Activated T-helper 9 cell treated with anti-CD3 and anti-CD28 coated beads, Interleukin-2, amount 50 U/mL, for 16 hours (primary cell): ENCODE results near the gene NEU1.
"Not testable (repeated sequence)": the region's sequence is repeated elsewhere in the genome, so short reads cannot be mapped to it uniquely, and the experiment has no call there.

Experiments used
- DNase-seq: peaks from one replicate; pipeline ENCODE4 v3.0.0-alpha.2; 2020; ENCODE audit warnings: low read depth

The NEU1 gene

DNA sequence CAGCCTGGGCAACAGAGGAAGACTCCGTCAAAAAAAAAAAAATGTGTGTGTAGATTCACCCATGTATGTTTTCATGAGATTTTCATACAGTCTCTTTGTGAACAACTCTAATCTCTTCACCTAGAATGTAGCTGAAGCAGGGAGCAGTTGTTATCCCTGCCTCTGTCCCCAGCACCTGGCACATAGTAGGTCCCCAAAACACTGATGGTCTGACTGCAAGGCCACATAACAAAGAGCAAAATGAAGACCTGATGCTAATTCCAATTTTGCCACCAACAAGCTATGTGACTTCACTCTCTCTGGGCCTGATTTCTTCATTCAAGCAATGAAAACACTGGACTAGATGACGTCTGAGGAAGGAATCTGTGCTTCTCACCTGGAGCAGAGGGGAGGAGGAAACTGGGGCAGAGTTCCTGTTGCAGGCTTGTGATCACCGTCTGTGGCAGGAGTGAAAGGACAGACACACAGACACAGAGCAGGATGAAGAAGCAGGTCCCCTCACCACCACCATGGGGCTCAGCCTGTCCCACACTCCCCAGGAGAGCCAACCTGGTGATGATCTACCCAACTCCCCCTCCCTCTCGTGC, 11.6 kb upstream of the NEU1 start:
- DNase-seq, result no peak

DNA sequence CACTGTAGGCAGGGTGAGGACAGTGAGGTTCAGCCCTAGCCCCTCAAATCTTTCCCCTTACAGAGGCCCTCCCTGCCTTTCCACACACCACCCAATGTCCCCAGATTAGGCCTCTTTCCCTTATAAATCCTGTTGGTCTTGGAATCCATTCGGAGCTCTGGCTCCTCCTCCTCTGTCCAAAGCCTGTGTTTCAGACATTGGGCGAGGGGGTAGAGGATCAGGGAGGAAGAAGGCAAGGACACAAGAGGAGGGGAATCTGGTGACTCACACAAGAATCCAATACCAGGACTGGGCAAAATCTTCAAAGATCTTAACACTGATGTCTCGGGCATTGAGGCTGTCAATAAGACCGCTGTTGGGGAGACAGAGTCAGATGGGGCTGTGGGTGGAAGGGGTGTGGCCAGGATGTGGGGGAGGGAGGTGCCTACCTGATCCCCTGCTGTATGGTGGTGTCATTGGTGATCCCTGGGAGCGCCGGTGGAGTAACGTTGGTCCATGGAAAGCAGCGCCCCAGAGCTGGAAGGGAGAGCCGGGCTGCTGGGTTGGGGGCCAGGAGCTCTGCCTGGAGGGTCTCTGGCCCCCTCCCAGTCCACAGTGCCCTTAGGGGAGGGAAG, 8.5 kb upstream of the NEU1 start:
- no peak for DNase-seq

DNA sequence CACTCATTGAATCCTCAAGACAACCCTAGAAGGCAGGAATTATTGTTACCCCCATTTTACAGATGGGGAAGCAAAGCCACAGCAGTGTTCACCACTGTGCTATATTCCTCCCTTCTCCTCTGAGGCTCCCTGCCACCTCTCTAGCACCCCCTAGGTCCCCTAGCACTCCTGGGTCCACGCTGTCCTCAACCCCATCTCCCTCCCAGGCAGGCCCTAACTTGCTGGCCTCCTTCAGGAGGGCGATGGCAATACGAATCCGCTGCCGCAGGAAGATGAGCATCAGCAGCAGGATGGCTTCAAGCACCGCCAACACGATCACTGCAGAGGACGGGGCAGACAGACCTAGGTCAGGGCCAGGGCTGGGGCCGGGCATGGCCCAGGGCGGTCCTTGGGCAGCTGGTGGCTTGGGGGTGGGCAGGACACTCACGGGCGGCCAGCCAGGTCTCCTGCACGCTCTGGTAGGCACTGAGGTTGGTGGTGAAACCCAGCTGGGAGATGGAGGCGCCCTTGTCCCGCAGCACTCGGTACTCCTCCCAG, 7.8 kb upstream of the NEU1 start:
- DNase-seq, result no peak

DNA sequence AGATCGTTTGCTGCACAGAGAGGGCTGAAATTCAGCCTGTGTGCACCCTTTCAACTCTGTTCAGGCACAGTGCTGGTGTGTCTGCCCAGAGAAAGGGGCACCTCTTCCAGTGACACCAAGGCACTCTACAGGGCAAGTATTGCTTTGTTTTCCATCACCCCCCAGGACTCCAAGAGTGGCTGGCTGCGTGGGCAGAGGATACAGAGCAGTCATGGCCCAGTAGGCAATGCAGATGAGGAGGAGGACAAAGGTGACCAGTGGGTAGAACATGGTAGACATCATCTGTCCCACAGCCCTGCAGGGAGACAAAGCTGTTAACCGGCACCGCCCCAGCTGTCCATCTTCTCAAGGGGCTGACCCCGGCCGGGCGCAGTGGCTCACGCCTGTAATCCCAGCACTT, 6.7 kb upstream of the NEU1 start:
- no peak for DNase-seq

DNA sequence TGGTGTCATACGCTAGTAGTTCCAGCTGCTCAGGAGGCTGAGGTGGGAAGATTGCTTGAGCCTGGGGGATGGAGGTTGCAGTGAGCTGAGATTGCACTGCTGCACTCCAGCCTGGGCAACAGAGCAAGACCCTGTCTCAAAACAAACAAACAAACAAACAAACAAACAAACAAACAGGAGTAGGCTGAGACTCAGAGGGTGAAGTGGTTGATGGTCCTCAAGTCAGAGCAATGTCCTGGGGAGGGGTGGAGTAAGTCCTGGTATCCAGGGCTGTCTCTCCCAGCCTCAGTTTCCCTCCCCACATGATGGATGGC, 6.0 kb upstream of the NEU1 start:
- DNase-seq, result not testable (repeated sequence)

DNA sequence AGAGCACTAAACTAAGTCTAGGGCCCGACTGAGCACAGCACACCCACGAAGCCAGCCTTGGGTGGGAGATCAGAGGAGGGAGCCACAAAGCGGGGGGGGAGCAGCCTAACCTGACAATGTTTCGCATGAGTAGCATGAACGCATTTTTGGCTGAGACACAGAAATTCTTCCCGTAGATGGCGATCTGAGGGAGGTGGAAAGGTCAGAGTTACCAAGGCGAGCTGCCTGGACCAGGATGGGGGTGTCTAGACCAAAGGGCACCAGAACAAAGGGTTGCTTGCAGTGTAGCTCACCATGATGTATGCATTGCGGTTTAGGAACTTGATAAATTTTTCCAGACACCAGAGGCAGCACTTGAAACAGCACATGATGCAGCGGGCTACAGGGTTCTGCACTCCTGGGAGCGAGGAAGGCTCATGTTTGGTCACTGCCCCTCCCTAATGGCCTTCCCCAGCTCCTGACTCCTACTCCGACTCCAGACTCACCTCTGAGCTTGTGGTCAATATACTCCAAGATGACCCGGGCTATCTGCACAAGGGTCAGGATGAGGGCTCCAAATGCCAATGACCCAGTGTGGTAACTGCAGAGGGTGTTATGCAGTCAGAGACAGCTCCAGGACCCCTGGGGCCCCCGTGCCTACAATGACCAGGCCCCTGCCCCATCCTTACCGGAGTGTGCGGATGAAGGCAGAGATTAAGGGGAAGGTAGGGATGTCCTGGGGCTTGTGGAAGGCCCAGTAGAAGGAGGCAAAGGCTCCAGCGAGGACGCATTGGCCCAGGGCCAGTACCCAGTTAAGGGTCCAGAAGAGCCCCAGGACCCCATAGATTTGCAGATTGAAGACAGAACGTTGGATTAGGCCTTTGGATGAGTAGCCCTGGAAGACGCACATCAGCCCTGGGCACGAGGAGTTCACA, 2.8 kb upstream of the NEU1 start:
- DNase-seq, result no peak

DNA sequence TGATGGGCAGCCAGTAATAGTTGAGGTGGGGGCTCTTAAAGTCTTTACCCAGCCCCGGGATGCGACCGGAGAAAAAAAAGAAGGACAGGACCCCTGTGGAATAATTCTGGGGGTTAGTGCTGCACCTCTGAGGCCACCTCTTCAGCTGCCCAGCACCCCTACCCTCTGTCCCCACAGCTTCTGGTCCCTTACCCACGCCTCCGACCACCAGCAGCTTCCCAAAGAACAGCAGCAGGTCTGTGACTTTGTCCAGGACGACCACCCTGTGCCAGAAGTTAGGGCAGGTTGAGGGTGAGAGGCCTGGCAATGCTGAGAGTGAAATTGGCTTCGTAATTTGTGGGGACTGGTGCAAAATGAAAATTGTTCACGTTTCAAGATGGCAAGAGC, 2.2 kb upstream of the NEU1 start:
- no peak for DNase-seq

DNA sequence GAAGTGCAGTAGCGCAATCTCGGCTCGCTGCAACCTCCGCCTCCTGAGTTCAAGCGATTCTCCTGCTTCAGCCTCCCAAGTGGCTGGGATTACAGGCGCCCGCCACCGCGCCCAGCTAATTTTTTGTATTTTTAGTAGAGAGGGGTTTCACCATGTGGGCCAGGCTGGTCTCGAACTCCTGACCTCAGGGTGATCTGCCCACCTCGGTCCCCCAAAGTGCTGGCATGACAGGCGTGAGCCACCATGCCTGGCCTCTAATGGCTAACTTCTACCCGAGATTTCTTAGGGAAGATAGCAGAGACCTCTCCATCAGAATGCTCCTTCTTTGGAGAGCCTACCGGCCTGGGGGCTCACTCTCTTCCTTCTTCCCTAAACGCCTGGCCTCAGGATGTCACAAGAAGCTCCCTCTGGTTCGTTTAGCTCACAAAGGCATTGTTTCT, 1.5 kb upstream of the NEU1 start:
- DNase-seq, result not testable (repeated sequence)

DNA sequence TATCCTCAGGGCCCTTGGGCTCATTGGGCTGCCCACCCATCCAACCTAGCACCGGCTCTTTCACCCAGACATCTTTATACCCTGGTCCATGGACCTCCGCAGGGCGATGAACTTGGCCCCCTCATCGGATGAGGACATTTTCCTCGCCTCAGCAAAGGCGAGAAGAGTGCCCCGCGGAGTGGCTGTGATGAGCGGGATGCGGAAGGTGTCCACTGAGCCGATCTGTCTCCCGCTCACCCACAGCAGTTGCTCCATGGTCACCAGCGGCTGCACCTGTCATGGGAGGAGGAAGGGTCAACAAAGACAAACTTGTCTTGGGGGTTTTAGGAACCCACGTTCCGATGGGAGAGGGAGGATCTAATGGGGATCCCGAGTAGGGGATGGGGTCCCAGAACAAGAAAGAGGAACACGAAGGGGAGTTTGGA, 690 bp downstream of the NEU1 start:
- no peak for DNase-seq

DNA sequence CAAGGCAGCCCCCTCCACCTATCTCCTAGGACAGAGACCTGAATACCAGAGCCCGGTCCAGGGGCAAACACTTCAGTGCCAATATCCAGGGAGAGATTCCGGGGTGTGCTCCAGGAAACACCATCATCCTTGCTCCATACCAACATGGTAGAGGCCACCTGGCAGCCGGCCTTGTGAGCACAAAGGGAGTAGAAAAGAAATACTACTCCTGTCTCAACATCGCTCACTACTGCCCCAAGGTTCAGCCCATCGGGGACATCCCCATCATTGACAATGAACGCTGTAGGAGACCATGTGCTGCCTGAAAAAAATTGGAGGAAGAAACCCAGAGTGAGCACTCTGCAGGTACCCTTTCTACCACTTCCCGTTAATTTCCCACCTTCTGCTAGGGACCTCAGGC, 1.5 kb downstream of the NEU1 start:
- DNase-seq, result no peak

DNA sequence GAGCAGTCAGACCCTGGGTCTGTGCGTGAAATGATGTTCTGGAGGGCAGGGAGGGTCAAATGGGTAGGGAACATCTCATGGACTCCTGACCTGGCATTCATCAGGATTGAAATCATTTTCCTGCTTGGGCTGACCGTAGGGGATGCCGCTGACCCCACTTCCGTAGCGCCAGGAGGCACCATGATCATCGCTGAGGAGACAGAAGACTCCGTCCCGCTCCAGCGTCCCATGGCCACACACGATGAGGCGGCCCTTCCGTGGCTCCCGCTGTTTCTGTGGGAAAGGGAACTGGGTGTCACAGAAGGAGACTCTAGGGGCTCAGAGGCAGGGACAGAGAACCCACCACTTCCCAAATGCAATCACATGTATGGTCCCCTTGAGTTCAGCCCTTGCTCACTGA, 2.3 kb downstream of the NEU1 start:
- DNase-seq, result no peak

DNA sequence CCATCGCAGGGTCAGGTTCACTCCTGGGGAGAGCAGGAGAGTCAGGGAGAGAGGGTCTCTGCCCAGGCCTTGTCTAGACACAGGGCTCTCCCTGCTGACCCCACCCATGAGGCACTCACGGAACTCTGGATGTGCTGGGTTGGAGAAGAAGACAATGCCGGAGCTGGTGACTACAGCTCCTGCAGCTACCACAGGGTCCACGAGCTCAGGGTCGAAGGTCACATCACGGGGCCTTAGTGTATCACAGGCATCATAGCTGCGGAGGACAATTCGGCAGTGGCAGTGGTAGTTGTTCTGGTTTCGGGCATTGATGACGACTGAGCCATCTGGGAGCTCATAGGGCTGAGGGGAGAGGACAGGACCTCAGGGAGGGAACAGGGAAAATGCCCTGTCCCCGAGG, 2.7 kb downstream of the NEU1 start:
- no peak for DNase-seq

DNA sequence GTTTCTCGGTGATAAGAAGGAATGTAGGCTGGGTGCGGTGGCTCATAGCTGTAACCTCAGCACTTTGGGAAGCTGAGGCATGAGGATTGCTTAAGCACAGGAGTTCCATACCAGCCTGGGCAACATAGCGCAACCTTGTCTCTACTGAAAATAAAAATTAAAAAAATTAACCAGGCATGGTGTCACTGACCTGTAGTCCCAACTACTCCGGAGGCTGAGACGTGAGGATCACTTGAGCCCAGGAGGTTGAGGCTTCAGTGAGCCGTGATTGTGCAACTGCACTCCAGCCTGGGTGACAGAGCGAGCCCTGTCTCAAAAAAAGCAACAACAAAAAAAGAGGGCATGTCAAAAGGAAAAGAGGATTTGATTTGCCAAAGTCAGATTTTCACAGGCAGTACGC, 3.9 kb downstream of the NEU1 start:
- no peak for DNase-seq

DNA sequence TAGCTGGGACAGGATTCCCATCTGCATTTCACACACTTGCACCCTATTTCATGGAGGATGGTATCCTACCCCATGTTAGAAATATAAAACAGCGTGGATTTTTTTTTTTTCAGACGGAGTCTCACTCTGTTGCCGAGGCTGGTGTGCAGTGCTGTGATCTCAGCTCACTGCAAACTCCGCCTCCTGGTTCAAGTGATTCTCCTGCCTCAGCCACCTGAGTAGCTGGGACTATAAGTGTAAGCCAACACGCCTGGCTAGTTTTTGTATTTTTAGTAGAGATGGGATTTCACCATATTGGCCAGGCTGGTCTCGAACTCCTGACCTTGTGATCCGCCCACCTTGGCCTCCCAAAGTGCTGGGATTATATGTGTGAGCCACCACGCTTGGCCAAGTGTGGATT, 4.8 kb downstream of the NEU1 start:
- DNase-seq, result not testable (repeated sequence)

DNA sequence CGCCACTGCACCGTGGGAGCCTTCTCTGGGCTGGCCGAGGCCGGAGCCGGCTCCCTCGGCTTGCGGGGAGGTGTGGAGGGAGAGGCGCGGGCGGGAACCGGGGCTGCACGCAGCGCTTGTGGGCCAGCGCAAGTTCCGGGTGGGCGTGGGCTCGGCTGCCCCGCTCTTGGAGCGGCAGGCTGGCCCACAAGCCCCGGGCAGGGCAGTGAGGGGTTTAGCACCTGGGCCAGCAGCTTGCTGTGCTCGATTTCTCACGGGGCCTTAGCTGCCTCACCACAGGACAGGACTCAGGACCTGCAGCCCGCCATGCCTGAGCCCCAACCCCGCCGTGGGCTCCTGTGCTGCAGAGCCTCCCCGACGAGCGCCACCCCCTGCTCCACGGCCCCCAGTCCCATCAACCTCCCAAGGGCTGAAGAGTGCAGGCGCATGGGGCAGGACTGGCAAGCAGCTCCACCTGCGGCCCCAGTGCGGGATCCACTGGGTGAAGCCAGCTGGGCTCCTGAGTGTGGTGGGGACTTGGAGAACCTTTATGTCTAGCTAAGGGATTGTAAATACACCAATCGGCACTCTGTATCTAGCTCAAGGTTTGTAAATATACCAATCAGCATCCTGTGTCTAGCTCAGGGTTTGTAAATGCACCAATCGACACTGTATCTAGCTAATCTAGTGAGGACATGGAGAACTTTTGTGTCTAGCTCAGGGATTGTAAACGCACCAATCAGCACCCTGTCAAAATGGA, 10.5 kb downstream of the NEU1 start:
- not testable (repeated sequence) for DNase-seq

DNA sequence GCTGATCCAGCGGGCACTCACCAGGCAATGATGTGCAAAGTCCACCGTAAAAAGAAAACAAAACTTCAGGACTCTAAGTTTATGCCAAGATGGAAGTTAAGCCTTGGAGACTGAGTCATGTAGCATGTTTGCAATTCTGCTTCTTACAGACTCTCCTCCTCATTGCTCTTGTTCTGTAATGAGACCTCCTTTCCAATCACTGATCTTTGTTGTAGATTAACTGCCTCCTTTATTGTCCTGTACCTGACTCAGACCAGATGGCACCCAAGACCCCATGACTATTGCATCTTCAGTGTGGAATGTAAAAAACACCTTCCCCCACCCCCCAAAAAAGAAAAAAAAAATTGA, 11.2 kb downstream of the NEU1 start:
- DNase-seq, result no peak

DNA sequence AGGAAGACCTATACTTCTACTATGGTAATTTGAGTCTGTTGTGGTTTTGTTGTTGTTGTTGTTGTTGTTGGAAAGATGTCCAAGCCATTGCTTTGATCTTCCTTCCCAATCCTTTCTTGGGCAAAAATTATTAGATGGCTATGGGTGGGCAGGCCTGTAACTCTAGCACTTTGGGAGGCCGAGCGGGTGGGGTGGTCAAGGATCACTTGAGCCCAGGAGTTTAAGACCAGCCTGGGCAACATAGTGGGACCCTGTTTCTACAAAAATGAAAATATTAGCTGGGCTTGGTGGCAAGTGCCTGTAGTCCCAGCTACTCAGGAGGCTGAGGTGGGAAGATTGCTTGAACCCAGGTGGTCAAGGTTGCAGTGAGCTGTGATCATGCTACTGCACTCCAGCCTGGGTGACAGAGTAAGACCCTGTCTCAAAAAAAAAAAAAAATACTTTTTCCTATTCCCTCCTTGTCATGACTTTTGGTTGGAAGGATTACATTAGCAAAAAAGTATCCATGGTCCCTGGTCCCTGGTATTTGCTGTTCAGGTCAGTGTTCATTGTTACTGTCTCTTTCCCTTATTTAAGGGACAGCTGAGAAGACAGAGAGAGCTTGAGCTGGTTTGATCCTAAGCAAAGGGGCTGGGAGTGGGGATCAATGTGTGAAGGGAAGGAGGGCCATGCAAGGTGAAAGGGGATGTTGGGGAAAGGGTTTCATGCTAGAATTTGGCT, 11.7 kb downstream of the NEU1 start:
- no peak for DNase-seq

DNA sequence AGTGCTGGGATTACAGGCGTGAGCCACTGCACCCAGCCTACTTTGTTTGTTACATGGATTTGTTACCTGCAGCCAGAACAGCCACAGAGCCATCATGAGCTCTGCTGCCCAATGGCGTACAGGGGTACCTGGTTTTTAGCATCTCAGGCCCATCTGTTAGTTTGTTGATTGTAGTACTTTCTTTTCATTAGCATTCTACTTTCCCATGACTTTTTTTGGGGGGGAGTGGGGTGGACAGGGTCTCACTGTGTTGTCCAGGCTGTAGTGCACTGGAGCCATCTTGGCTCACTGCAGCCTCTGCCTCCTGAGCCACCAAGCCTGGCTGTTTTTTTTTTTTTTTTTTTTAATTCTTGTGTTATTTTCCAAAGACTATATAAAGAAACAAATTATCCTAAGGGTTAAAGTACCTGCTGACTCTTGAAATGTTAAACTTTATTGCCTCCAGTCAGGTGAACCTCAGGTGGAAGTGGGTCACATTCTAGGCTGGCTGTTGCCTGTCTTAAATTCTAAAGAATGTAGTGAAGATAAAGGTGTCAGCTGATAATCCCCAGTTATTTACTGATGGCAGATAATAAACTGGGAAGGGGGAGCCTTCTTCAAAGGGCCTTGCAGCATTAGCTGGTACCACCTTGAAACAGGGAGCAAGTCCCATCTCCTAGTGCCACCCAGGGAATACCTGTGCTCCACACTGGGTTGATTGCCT, 15.2 kb downstream of the NEU1 start:
- DNase-seq, result no peak

DNA sequence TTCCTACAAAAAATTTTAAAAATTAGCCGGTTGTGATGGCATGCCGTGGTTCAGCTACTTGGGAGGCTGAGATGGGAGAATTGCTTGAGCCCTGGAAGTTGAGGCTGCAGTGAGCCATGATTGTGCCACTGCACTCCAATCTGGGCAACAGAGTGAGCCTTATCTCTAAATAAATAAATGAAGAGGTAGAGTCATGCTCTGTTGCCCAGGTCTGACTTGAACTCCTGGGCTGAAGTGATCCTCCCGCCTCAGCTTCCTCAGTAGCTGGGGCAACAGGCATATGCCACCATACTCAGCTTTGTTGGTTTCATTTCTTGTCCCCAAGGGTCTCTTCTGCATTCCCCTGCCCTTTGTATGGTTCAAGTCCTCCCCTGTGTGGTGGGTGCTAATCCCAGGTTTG, 18.1 kb downstream of the NEU1 start:
- DNase-seq, result no peak

DNA sequence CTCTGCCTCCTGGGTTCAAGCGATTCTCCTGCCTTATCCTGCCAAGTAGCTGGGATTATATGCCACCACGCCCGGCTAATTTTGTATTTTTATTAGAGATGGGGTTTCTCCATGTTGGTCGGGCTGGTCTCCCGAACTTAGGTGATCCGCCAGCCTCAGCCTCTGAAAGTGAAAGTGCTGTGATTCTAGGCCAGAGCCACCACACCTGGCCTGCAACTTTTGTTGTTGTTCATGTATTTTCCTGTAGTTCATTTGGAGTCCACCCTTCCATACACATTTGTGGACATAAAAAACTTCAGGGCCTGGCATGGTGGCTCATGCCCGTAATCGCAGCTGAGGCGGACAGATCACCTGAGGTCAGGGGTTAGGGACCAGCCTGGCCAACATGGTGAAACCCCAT, 20.6 kb downstream of the NEU1 start:
- no peak for DNase-seq

DNA sequence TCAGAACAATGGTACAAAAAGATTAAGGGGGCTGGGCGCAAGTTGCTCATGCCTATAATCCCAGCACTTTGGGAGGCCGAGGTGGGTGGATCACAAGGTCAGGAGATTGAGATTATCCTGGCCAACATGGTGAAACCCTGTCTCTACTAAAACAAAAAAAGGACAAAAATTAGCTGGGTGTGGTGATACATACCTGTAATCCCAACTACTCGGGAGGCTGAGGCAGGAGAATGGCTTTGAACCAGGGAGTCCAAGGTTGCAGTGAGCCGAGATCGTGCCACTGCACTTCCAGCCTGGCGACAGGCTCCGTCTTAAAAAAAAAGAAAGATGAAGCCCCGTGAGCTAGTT, 22.9 kb downstream of the NEU1 start:
- not testable (repeated sequence) for DNase-seq
